Activated CD4-positive, alpha-beta T cell treated with anti-CD3 and anti-CD28 coated beads, Interleukin-2, Interleukin-6, amounts not matched to agents 100 ng/mL and 50 ng/mL, durations not matched to agents 16 hours and 8 hours (primary cell): Measurements from ENCODE around the gene HSP90AA1.
"Not testable (repeated sequence)": the region's sequence is repeated elsewhere in the genome, so short reads cannot be mapped to it uniquely, and the experiment has no call there.

Experiments
- DNase-seq: peaks from one replicate; pipeline ENCODE4 v3.0.0-alpha.2; 2020

Gene HSP90AA1

DNA sequence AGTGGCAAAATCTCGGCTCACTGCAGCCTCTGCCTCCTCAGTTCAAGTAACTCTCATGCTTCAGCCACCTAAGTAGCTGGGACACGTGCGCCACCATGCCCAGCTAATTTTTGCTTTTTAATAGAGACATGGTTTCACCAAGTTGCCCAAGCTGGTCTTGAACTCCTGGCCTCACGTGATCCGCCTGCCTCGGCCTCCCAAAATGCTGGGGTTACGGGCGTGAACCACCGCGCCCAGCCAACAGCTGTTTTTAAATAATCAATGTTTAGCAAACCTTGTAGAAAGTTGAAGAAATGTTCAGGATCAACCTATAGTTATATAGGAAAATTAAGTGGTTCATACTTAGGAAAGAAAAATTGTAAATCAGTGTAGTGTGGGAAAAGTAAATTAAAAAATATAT is 6.0 kb upstream of the HSP90AA1 start:
- DNase-seq = no peak

- no peak for DNase-seq
Observed at GRCh38 chr14:102090713-102091112, 3.9 kb upstream of the HSP90AA1 start.

DNA sequence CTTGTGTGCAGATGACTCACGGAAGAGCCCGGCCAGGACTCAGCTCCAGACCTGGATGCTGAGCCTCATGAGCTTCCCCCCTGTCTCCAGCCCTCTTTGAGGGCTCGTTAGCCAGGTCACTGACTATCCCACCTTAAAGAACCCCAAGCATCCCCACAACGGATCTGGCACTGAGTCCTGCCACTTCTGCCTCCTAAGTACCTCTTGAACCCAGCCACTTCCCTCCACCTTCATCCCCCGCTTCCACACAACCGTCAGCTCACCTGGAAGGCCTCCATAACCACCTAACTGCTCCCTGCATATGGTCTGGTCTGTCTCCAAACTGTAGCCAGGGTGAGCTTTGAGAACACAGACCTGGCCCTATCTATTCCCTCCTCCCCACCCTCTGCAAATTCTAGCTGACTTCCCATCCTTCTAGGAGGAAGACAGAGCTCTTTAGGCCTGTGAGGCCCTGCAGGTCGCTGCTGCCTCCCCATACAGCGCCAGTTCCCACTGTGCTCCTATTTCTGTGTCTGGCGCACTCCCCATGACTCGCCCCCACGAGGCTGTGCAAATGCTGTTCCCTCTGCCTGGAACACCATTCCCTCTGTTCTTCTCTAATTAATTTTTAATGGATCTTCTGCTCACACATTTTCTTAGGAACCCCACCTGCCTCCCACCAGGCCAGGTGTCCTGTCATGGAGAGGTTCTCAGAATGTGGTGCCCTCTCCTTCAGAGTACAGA is 2.9 kb upstream of the HSP90AA1 start:
- DNase-seq = no peak

- DNase-seq = peak; percentile 74
Observed at GRCh38 chr14:102088012-102088792, 1.4 kb upstream of the HSP90AA1 start.

DNA sequence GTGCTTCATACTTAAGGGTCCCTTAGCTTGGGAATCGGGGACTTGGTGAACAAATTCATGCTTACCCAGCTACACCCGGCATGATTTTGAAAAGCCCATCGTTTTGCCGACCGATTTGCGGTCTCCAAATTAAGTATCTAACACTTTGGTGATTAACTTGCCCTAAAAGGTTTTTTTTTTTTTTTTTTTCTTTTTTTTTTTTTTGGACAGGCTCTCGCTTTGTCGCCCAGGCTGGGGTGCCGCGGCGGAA is 843 bp upstream of the HSP90AA1 start:
- DNase-seq = no peak

GRCh38 chr14:102086709-102086971 is 204 bp downstream of the HSP90AA1 start:
- DNase-seq = no peak

- DNase-seq = peak; percentile 66
Observed at GRCh38 chr14:102085948-102086708, 716 bp downstream of the HSP90AA1 start.

GRCh38 chr14:102085488-102085887 is 1.4 kb downstream of the HSP90AA1 start:
- DNase-seq = no peak

DNA sequence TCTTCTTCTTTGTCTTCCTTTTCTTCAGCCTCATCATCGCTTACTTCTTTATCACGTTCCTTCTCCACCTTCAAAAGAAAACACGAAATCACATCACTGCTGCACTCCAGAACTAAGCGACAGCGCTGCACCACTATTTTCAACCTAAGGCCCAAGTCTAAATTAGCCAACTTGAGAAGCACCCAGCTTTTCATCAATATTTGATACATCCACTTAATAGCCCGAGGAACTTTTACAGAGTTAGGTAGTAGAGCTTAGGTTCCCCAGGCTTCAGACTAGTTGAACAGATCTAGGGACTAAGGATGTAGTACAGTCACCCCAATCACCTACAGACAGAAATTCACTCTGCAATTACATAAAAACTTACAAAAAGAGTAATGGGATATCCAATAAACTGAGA is 1.9 kb downstream of the HSP90AA1 start:
- no peak for DNase-seq

DNA sequence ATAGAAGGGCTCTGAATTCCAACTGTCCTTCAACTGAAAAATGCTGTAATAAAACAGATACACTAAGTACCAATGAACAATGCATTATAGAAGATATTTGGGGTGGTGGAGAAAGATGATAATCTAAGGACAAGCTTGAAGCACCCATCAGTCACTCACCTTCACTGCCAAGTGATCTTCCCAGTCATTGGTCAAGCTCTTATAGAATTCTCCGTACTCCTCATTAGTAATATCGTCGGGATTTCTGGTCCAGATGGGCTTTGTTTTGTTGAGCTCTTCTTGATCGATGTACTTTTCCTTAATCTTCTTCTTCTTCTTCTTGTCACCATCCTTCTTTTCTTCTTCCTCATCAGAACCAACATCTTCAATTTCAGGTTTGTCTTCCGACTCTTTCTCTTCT is 2.3 kb downstream of the HSP90AA1 start:
- not testable (repeated sequence) for DNase-seq

- DNase-seq = no peak
Observed at GRCh38 chr14:102081231-102082080, 5.4 kb downstream of the HSP90AA1 start.

- no peak for DNase-seq
Observed at GRCh38 chr14:102080183-102081080, 6.4 kb downstream of the HSP90AA1 start.

DNA sequence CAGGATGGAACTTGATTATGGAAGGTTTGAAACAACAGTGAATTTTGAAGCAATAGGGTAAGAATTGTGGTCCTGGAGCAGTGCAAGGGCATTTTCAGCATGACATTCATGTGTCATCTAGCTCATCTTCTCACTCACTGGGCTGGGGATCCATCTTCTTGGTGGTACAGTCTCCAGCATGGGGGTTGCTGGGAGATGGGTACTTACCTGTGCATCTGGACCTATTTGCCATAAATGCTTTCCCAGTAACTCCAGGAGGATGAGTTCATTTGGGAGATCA is 7.2 kb downstream of the HSP90AA1 start:
- DNase-seq = no peak

- DNase-seq = no peak
Observed at GRCh38 chr14:102078831-102079699, 7.8 kb downstream of the HSP90AA1 start.

- DNase-seq = not testable (repeated sequence)
Observed at GRCh38 chr14:102078361-102078791, 8.5 kb downstream of the HSP90AA1 start.

- DNase-seq = no peak
Observed at GRCh38 chr14:102077382-102077709, 9.5 kb downstream of the HSP90AA1 start.

- DNase-seq = no peak
Observed at GRCh38 chr14:102075155-102075554, 11.7 kb downstream of the HSP90AA1 start.

GRCh38 chr14:102074415-102074964 is 12.4 kb downstream of the HSP90AA1 start:
- no peak for DNase-seq

- DNase-seq = no peak
Observed at GRCh38 chr14:102071283-102071998, 15.4 kb downstream of the HSP90AA1 start.

GRCh38 chr14:102066041-102066451 is 20.8 kb downstream of the HSP90AA1 start:
- DNase-seq = no peak
